Cortex of kidney (tissue), 1 donor: Measurements from ENCODE around the gene LRRC42.
"Not testable (repeated sequence)": the region's sequence is repeated elsewhere in the genome, so short reads cannot be mapped to it uniquely, and the experiment has no call there.

ENCODE experiments used
- DNase-seq: peaks from one replicate; lab custom pipeline; 2025; lab: John Stamatoyannopoulos, UW

The LRRC42 gene

DNA sequence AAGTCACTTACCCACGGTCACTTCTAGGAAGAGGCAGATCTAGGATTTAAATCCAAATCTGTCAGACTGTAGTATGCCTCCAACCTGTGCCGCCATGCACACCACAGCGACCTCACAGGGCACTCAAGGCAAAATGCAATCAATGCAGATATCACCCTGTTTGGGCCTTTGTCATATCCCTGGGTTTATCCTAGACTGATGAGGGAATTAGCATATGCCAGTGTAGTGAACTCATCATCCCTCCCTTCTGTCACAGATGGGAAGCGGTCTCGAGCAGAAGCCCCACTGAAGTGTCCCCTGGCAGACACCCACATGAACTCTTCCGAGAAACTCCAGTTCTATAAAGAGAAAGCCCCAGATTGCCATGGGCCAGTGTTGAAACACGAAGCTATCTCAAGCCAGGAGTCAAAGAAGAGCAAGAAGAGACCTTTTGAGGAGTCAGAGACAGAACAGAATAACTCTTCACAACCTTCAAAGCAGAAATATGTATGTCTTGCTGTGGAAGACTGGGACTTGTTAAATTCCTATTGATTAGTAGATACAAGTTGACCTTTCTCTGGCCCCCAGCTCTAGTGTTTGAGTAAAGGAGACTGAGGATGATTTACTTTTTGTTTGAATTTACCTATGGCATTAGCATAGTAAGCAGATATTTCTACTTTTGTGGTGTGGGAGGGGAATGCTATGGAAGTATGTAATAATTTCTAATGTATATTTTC, 21.4 kb downstream of the LRRC42 start:
- DNase-seq: no peak

DNA sequence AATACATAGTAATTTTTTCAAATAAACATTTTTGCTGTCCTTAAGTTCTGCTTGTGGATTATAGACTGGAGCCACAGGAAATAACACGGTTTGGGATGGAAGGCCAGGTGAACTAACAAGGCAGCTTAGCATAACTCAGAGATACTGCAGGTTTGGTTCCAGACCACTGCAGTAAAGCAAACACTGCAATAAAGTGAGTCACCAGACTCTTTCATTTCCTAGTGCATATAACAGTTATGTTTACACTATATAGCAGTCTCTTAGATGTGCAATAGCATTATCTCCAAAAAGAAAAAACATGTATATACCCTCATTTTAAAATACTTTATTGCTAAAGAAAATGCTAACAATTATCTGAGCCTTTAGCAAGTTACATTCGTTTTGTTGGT, 22.0 kb downstream of the LRRC42 start:
- DNase-seq: no peak

DNA sequence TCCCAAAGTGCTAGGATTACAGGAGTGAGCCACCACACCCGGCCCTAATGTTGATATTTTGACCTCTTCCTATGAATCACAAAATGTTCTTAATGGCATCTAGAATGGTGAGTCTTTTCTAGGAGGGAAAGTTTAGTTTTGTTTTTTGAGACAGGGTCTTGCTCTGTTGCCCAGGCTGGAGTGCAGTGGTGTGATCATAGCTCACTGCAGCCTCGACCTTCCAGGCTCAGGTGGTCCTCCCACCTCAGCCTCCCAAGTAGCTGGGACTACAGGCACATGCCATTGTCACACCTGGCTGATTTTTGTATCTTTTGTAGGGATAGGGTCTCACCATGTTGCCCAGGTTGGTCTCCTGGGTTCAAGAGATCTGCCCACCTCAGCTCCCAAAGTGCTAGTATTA, 23.2 kb downstream of the LRRC42 start:
- DNase-seq: not testable (repeated sequence)

DNA sequence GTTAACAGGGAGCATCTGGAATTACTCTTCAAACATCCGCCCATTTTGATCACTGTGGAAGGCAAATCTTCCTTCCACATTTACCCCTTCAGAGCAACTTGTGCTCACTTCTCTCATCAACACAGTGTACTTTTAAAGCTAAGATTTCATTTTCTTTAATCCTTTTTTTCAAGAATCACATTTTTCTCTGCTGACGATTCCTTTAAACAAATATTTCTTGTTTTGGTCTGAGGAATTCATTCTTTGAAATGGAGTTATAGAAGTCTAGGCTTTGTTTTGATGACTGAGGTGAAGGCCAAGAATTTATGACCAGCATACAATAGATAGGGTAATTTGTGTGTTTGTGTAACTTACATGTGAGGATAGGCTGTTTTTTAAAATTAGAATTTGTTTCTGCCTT, 25.6 kb downstream of the LRRC42 start:
- no peak for DNase-seq

DNA sequence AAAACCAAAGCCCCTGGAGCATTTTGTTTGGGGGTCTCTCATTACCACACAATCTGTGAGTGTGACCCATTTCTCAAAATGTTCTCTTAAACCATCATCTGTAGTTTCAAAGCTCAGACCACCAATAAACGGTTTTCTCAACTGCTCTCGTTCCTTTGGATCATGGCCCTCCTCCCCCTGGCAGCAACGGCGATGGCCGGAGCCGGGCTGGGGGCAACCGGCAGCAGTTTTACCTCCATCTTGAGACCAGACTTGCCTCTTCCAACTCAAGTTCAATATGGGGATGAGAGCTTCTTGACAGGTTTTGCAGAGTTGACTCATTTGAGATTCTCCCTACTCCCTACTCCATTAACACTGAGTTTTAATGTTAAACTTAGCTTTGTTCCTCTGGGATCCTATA, 29.7 kb downstream of the LRRC42 start:
- no peak for DNase-seq

DNA sequence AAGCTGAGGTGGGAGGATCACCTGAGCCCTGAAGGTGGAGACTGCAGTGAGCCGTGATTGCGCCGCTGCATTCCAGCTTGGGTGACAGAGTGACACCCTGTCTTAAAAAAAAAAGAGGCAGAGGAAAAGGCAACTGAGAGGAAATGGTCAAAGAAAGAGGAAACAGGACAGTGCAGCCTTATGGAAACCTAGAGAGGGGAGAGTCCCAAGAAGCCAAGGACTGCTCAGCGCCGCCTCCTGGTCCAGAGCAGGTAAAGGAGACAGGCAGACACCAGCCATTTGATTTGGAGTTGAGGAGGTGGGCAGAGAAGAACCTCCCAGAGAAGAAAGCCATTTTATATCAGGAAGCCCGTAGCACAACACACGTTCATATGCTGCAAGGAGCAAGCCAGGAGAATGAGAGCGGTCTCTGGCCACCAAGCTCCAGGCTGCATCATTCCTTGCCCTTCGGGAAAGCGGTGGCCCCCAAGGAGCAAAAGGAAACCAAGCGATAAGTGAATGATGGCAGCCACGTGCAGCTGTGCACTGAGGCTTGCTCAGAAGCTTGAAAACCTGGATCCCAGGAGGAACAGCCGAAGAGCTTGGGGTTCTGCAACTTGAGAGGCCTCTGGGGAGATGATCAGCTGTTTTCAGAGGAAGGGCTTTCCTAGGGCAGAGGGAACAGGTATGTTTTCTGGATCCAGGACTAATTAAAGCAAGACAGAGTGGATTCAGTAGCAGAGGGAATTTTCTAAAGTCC, 33.7 kb downstream of the LRRC42 start:
- DNase-seq: no peak

DNA sequence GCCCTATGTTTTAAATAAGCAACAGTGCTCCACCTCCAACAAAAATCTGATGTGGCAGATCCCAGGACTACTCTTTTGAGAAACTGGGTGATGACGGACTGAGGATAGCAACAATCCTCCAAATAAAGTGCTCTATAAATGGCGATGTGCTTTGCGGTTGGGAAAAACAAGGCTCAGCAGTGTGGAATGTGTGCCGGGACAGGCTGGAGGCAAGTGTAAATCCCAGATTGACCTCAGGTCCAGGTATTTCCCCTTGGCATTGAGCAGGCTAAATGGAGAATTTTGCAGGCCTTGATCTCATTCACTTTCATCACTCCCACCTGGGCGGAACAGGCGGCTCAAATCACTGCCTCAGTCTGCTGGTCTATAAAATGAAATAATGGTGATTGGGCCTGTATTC, 35.1 kb downstream of the LRRC42 start:
- no peak for DNase-seq

DNA sequence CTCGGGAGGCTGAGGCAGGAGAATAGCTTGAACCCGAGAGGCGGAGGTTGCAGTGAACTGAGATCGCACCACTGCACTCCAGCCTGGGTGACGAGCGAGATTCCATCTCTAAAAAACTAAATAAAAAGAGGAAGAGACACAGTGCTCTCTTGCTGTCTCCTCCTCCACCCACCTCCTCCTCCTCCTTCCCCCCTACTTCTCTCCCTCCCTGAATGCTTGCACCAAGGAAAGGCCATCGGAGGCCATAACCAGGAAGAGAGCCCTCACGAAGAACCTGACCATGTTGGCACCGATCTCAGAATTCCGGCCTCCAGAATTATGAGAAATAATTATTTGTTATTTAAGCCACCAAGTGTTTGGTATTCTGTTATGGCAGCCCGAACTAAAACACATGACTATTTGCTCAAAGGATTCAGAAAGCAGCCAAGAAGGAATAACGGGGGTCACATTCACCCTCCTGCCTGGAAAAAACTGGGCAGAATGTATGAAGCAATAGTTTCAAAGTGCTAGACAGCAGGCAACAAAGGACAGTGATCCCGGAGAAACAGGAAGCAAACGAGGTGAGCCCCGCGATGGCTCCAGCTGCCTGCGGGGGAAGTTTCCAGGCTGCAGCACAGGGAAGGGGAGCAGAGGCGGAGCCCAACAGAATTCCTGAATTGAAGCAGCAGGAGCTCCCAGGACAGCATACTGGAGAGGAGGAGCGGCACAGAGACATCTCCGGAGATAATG, 36.0 kb downstream of the LRRC42 start:
- DNase-seq: no peak

DNA sequence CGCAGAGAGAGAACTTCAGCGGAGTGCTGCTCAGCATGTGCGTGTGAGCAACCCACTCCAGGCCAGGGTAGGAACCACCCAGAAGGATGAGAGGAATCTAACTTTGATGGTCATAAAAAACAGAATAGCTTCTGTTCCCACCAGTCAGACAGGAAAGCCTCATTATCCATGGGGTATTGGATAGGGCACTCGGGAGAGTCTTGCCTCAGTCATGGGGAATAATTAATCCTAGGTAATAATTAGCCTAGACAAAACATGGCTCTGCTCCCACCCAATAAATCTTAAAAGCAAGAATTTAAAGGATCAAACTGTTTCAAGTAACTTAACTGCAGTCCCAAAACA, 36.6 kb downstream of the LRRC42 start:
- DNase-seq: no peak

DNA sequence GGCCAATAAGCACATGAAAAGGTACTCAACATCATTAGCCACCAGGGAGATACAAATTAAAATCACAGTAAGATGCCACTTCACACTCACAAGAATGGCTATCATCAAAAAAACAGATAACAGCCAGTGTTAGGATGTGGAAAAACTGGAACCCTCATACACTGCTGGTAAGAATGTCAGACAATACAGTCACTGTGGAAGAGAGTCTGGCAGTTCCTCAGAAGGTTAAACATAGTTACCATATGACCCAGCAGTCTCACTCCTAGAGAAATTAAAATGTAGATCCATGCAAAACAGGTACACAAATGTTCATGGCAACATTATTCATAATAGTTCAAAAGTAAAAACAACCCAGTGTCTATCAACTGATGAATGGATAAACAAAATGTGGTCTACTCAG, 38.6 kb downstream of the LRRC42 start:
- DNase-seq: no peak

DNA sequence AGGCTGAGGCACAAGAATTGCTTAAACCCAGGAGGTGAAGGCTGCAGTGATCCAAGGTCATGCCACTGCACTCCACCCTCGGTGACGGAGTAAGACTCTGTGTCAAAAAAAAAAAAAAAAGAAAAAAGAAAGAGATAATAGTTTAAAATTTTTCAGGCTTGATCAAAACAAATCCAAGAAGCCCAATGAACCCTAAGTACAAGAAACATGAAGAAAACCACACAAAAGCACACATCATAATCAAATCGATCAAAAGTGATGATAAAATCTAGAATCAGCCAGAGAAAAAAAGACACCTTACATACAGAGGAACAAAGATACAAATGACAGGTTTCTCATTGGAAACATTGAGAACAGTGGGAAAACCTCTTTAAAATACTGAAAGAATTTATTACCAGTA, 40.3 kb downstream of the LRRC42 start:
- no peak for DNase-seq

DNA sequence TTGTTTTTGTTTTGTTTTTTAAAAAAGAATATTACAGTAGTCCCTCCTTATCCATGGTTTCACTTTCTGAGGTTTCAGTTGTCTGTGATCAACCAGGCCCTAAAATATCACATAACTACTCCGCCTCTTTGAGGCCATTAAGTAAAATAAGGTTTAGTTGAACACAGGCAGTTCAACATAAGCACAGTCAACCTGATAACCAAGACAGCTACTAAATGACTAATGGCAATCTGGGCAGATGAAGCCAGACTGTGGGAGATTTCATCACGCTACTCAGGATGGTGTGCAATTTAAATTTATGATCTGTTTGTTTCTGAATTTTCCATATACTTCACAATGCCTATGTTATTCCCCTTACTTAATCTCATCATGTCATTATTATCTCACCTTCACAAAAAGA, 41.7 kb downstream of the LRRC42 start:
- DNase-seq: no peak

DNA sequence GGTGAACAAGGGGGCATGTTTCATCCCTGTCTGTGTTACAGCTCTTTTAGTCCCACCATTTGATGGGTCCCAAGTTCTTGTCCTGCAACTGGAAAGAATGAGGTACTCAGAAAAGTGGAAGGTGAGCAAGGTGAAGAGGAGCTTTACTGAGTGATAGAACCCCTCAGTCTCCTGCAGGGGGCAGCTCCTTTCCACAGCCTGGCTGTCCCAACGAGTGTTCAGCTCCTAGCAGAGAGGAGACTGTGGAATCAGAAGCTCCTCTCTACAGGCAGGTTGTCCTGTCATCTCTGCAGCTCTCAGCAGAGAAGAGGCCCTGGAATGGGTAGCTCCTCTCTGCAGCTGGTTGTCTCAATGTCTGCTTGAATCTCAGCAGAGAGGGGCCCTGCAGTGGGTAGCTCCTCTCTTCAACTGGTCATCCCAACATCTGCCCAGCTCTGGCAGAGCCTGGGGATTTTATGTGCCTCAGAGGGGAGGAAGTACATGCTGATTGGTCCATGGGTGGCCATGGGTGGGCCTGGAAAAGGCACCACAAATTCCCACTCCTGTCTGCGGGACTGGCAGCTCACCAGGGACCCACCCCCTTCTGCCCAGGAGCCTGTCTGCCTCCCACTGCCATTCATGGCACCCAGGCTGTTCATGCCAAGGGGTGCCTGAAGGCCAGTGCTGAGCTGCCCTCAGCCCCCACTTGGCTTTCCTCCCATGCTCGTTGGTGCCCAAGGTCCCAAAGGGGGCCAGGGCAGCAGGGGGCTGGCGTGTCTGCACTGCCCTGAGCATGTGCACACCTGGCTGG, 46.1 kb downstream of the LRRC42 start:
- no peak for DNase-seq

DNA sequence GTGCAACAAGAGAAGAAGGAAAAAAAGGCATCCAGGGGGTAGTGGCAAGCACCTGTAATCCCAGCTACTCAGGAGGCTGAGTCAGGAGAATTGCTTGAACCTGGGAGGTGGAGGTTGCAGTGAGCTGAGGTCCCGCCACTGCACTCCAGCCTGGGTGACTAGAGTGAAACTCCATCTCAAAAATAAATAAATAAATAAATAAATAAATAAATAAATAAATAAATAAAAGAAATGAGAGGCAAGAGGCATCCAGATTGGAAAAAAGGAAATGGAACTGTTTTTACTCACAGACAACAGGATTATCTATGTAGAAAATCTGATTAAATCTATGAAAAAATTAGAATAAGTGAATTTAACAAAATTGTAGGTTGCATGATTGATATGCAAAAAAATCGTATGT, 48.4 kb downstream of the LRRC42 start:
- DNase-seq: not testable (repeated sequence)

DNA sequence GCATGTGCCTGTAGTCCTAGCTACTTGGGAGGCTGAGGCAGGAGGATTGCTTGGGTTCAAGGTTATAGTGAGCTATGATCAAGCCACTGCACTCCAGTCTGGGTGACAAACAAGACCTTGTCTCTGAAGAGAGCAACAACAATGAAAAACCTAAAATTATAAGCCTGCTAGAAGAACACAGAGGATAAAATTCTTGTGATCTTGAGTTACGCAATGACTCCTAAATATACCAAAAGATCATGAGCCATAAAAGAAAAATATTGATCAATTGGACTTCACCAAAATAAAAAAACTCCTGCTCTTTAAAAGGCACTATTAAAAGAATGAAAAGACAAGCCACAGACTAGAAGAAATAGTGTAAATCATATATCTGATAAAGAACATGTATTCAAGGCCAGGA, 49.5 kb downstream of the LRRC42 start:
- no peak for DNase-seq

DNA sequence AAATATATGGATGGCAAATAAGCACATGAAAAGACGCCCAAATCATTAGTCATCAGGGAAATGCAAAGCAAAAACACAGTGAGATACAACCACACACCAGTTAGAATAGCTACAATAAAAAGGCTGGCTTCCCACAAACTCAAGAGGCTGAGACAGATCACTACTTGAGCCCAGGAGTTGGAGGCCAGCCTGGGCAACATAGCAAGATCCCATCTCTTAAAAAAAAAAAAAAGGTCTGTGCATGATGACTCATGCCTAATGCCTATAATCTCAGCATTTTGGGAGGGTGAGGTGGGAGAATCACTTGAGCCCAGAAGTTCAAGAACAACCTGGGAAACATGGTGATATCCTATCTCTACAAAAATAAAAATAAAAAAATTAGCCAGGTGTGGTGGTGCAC, 52.1 kb downstream of the LRRC42 start:
- no peak for DNase-seq

DNA sequence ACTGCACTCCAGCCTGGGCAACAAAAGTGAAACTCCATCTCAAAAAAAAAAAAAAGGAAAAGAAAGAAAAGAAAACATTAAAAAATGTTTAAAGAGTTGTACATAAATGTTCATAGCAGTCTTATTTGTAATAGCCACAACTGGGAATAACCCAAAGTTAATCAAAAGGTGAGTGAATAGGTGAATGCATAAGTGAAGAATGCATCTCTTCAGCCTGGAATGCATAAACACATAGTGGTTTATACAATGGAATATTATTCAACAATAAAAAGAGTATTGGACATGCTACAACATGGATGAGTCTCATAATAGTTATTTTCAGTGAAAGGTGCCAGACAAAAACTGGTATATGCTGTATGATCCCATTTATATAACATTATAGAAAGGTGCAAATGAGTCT, 53.8 kb downstream of the LRRC42 start:
- DNase-seq: no peak

DNA sequence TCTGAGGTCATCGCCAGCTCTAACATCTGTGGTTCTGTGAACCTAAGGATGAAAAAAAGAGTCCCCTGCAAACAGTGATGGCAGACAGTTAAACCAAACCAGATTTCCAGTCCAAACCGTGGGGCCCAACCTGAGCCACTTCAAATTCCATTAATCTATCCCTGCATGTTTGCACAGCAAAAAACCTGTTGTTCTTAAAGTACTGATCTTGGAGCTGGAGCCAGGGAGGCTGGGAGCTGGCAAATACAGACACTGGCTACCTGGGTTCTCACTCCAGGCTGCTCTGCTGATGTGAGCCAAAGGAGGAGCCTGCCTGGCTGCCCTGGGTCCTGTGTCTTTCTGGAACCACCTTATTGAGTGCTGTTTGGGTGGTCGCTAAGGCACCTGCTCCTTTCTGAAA, 55.4 kb downstream of the LRRC42 start:
- no peak for DNase-seq

DNA sequence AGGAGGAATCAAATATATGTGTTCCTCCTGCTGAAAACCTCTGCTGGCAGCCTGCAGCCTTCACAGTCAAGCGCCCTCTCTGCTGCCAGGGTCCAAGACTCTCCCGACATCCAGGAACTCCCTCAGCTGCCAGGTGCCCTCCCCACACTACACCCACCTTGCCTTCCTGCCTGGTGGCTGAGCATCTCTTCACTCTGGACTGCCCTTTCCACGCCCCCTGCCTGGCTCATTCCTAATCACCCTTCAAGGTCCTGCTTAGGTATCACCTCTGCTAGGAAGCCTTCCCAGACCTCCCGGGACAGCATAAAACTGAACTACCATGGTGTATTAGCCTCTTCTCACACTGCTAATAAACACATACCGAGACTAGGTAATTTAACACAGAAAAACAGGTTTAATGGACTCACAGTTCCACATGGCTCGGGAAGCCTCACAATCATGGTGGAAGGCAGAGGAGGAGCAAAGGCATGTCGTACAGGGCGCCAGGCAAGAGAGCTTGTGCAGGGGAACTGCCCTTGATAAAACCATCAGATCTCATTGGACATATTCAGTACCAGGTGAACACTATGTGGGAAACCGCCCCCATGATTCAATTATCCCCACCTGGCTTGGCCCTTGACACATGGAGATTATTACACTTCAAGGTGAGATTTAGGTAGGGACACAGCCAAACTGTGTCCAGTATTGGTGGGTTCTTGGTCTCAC, 56.5 kb downstream of the LRRC42 start:
- no peak for DNase-seq

DNA sequence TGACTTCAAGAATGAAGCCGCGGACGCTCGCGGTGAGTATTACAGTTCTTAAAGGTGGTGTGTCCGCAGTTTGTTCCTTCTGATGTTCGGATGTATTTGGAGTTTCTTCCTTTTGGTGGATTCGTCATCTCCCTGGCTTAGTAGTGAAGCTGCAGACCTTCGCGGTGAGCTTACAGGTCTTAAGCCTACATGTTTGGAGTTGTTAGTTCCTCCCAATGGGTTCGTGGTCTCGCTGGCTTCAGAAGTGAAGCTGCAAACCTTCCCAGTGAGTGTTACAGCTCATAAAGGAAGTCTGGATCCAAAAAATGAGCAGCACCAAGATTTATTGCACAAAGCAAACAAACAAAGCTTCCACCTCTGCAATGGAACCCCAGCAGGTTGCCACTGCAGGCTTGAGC, 57.1 kb downstream of the LRRC42 start:
- no peak for DNase-seq

DNA sequence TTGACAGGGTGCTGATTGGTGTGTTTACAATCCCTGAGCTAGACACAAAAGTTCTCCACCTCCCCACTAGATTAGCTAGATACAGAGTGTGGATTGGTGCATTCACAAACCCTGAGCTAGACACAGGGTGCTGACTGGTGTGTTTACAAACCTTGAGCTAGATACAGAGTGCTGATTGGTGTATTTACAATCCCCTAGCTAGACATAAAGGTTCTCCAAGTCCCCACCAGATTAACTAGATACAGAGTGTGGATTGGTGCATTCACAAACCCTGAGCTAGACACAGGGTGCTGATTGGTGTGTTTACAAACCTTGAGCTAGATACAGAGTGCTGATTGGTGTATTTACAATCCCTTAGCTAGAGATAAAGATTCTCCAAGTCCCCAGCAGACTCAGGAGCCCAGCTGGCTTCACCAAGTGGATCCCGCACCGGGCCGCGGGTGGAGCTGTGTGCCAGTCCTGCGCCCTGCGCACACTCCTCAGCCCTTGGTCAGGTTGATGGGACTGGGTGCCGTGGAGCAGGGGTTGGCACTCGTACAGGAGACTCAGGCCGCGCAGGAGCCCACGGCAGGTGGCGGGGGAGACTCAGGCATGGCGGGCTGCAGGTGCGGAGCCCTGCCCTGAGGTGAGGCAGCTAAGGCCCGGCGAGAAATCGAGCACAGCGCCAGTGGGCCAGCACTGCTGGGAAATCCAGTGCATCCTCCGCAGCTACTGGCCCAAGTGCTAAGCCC, 57.8 kb downstream of the LRRC42 start:
- DNase-seq: not testable (repeated sequence)
